Measurements from ENCODE around the gene FOXRED2.

DNA sequence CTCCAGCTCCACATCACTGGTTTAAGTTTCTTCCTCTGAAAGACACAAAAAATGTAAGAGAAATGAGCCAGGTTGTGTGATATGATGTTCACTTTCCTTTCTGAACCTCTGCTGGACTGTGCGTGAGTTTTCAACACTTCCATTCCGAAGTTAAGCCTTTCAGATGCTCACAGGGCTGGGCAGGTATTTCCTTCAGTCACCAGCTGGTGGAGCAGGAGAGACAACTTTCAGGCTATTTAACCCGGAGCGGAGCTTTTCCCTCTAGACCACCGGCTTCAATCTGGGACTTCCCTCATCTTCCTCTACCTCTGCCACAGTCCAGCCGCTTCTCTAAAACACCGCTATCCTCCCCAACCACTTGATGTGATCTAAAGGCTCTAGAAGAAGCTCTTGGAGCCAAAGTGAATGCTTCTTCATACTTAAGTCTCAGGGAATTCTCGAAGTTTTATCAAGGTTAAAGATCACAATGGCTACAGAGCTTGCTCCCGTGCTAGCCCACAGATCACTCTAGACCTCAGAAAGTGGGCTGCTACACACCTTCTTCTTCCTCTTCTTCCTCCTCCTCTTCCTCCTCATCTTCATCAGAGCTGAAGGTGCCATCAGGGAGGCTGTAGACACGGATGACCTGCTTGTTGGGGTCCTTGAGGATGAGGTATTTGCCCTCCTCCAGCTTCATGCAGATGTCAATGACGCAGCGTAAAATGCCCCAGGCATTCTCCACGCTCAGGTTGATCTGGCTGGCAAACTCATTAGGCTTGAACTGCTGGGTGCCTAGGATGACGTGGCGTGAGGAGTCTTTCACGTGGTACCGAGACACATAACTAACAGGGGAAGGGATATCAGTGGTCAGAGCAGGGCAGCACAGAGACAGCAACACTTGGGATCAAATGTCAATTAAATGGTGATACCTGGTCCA lies 4.4 kb upstream of the FOXRED2 start:
- TF ChIP-seq POLR2A (IDR thresholded peaks at IDR 0.05; ENCODE audit: low read length), result no peak
- no peak for TF ChIP-seq GATA1 (IDR thresholded peaks at IDR 0.05; ENCODE audit: low read depth, low read length)
